Astrocyte of the hippocampus (primary cell): ENCODE data around the gene INF2.
"Not testable (repeated sequence)": the region's sequence is repeated elsewhere in the genome, so short reads cannot be mapped to it uniquely, and the experiment has no call there.

Experiments used
- DNase-seq: peaks from one replicate; pipeline ENCODE4 v3.0.0; 2011; ENCODE audit warnings: low read depth, low spot score

The INF2 gene

GRCh38 chr14:104718871-104719270, 29.5 kb downstream of the INF2 start:
- no peak for DNase-seq

GRCh38 chr14:104719343-104719742, 29.9 kb downstream of the INF2 start:
- no peak for DNase-seq

- no peak for DNase-seq
Observed at GRCh38 chr14:104721505-104722431, 32.4 kb downstream of the INF2 start.

DNA sequence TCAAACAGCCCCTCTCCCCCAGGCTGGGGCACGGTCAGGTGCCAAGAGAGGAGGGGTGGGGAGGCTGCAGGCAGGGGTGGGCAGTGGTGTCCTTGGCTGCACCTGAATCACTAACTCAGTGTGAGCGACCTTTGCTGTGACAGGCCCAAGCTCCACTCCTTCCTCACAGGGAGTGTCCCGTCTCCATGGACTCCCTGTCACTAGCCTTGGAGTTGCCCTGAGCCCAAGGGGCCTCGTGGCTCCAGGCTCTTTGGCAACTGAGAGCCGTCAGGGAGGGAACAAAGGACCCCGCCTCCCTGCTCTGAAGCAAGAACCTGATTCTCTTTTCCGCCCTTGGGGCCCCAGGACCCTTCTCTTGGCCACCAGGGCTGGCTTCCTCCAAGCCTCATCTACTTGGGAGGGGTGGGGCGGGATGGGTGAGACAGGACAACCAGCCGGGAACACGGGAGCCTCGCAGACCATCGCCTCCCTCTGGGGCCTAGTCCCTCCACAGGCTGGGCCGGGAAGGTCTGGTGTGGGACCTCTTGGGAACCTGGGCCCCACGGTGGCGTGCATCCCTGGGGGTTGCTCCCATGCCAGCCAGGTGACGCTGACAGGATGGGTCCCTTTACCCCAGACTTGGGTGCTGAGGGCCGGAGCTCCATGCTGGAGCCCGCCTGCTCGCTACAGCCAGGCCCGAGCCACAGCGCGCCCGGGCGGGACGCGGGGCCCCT, 33.7 kb downstream of the INF2 start:
- no peak for DNase-seq

DNA sequence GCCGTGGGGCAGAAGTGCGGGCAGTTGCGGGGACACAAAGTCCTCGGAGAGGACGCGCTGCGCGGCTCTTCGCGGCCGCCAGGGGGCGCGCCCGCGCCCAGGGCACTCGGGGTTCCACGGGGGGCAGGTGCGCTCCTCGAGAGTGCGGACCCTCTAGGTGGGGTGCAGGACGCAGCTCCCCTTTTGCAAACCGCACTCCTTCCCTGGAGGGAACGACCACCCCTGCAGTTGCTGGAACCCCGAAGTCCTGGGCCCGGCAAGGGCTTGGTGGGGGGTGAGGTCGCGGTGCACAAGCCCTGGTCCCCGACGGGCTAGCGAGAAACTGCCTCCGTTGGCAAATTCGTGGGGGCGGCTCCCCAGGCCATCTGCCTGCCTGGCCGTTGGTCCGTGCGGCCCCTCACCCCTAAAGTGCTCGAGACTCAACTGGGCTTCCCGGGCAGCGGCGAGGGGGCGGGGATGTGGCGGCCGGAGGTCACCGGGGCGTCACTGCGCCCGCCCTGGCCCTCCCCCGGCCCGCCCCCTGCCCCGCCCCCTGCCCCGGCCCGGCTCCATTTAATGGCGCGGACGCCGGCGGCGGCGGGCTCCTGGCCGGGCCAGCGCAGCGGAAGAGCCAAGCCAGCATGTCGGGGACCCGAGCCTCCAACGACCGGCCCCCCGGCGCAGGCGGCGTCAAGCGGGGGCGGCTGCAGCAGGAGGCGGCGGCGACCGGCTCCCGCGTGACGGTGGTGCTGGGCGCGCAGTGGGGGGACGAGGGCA, 34.4 kb downstream of the INF2 start, which contains the start of gene ADSS1:
Gene ADSS1 (plus strand): TSS at position 579 of the 756 bp plus-strand sequence. CDS start 42 bp downstream, at position 621.
- DNase-seq: peak; percentile 68

- no peak for DNase-seq
Observed at GRCh38 chr14:104724407-104724980, 35.1 kb downstream of the INF2 start.

DNA sequence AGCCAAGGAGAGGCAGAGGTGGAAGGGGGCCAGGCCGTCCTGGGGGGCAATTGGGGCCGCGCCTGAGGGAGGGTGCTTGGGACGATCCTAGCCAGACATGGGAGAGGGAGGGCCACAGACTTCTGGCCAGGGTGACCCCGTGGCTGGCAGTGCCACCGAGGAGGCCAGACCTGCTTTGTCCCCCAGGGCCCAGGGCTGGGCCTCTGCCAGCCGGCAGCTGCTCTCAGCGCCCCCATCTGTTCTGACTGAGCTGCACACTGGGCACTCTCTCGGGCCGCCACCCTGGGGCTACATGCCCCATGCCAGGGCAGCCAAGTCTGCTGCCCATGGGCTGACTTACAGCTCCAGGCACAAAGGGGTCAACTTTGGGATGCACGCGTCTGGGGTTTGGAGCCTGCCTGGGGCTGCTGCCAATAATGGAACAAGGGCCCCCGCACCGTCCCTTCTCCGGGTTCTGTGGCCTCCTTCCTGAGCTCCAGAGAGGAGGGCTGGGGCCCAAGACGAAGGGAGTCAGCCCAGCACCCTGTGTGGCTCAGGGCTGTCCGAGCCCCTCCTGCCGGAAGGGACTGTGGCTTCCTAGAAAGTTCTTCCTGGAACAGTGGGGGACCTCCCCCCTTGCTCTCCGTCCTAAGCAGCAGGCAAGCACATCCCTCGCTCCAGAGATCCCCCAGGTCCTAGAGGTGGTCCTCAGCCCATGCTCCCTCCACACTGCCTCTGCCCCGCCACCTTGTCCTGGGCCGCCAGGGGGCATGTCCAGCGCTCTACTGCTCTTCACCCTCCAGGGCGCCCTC, 35.8 kb downstream of the INF2 start:
- DNase-seq: peak; percentile 42

DNA sequence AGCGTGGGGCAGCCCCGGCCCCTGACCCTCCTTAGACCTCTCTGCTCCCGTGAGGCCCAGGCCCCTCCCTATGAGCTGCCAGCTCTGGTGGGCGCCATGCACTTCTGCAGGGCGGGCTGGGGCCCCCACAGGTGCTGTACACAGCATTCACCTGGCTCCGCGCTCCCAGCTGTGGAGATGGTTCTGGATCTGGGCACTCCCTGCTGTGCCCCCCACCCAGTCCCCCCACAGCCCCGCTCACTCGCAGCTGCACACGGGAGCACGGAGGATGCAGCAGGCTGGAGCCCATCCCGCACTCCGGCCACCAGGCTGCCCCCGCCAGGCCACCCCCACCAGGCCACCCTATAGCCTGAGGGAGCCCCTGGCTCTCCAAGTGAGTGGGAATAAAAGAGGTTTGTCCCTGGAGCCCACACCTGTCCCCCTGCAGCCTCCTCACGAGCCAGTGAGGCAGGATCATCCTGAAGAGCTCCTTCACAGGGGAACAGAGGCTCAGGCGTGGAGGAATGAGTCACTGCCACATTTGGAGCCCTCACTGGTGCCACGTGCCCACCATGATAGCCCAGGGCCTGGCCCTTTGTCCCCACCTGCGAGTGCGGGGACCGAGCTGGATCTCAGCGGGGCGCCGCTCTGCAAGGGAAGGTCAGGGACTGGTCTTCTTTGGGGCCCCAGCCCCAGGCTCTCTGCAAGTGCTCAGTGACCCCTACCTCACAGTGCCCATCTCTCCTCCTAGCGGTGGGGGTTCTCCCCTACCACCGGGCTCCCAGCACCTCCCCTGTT, 36.5 kb downstream of the INF2 start:
- DNase-seq: no peak

DNA sequence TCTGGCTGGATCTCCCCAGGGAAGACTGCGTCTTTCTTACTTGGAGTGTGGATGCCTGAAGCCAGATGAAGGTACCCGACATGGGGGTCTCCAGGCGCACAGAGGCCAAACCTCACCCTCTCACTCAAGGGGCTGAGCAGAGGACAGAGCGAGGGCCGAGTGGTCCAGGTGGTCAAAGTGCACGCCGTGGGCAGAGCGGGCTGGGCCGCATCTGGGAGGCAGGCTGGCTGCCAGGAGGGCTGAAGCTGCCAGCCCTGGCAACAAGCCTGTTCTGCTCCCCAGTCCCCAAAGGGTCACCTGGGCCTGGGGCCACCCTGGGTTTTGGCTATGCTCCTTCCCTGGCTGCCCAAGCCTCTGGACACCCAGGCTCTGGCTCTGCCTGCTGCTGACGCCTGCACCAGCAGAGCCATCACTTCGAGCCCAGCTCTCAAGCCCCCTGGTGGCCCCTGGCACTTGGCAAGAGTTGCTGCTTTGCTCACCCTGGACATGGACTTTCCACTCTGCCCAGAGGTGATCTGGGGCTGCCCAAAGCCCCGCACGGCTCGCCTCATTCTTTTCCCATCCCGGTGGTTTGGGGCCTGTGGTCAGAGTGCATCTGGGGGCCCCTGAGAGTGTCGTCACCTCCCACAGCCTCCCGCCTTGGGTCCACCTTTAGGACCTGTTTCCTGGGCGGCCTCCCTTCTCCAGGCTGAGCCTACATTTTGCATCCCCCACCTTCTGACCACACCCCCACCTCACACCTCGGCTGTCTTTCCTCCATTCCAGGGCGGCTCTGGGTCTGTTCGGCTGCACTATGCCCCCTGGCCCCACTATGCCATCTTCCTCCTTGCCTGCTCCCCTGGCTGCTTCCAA, 37.4 kb downstream of the INF2 start:
- no peak for DNase-seq

- no peak for DNase-seq
Observed at GRCh38 chr14:104728631-104729030, 39.2 kb downstream of the INF2 start.

GRCh38 chr14:104729176-104729834, 39.9 kb downstream of the INF2 start:
- DNase-seq: not testable (repeated sequence)

- DNase-seq: no peak
Observed at GRCh38 chr14:104729835-104730181, 40.4 kb downstream of the INF2 start.

DNA sequence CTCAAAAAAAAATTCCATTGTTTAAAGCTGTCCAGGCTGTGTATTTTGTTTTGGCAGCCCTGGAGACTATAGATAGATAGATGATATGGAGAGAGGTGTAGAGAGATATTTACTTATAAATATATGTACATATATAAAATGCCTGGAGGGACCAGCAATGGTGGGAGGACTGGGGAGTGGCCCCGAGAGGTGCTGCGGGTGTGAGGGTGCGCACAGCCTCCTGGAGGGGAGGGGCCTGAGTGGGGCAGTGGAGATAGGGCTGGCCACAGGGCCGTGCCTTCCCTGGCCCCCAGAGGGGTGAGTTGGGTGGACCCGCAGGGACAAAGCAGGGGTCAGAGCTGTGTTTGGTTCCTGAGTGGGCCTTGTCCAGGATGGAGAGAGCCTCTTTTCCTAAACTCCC, 41.1 kb downstream of the INF2 start:
- no peak for DNase-seq

GRCh38 chr14:104731320-104732294, 42.2 kb downstream of the INF2 start:
- peak; percentile 33 for DNase-seq

DNA sequence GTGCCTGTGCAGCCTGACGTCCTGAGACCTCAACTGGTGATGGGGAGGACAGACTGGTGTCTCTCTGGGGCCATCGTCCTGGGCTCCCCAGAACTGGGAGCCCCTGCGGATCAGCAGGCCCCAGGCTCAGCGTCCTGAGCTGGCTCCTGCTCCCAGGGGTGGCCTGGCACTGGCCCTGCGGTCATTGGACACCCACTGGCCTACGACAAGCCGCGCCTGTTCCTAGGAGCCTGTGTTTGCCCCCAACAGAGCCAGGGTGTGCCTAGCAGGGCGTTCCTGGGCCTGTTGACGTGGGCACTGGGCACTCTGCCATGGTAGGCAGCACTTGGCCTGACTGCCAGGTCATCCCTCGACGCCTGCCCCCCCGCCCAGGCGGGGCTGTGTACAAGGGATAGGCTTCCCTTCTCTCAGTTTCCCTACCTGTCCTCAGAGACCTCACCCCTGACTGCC, 43.0 kb downstream of the INF2 start:
- DNase-seq: no peak

- DNase-seq: no peak
Observed at GRCh38 chr14:104732931-104733681, 43.7 kb downstream of the INF2 start.
